Activated CD4-positive, alpha-beta T cell treated with anti-CD3 and anti-CD28 coated beads, Interleukin-2, amount 50 U/mL, for 48 hours (primary cell): ENCODE measurements around the gene ALOX5.
"Not testable (repeated sequence)": the region's sequence is repeated elsewhere in the genome, so short reads cannot be mapped to it uniquely, and the experiment has no call there.

Experiments
- DNase-seq, 2 experiments: peaks; one replicate each; pipeline ENCODE4 v3.0.0-alpha.2; 2020

Gene ALOX5

DNA sequence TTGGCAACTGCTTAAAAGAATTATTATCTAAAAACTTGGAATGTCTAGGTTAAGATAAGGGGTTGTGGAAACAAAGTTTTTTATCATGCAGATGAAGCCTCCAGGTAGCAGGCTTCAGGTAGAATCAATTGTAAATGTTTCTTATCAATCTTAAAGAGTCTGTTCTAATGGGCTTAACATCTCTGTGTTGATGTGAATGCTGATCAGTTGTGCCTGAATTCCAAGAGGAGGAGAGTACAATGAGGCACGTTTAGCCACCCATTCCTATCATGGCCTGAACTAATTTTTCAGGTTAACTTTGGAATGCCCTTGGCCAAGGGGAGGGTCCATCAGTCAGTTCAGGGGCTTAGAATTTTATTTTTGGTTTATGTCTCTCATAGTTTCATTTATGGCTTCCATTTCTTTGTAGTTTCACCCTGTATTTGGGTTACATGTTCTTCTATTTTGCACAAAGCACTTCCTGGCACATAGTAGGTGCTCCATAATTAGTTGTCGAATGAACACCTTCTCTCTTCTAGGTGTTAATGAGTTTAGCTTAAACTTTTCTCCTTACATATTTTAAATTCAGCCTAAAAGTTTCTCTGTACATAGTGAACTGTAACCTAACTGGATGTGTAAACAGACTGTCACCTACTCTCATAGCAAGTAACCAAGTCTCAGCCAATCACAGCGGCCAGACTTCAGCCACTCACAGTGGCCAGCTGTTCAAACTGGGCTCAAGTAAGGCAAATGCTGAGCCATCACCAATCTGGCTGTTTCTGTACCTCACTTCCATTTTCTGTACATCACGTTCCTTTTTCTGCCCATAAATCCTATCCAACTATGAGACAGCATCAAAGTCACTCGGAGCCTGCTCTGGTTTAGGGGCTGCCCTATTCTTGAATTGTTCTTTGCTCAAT is 34.7 kb downstream of the ALOX5 start:
- no peak for DNase-seq

DNA sequence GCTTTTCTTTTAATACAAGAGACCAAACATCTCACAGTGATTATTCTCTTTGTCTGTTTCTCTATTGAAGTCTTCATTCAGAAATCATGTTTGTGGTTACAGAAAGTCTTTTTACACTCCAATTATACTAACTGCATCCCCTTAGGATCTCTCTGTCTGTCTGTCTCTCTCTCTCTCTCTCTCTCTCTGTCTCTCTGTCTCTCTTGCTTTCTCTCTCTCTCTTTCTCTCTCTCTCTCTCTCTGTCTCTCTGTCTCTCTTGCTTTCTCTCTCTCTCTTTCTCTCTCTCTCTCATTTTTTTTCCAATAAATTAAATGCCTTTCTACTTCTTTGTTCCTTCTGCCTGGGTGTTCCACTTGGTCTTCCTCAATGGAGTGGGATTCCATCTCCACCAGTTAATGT is 35.3 kb downstream of the ALOX5 start:
- DNase-seq, result not testable (repeated sequence)

DNA sequence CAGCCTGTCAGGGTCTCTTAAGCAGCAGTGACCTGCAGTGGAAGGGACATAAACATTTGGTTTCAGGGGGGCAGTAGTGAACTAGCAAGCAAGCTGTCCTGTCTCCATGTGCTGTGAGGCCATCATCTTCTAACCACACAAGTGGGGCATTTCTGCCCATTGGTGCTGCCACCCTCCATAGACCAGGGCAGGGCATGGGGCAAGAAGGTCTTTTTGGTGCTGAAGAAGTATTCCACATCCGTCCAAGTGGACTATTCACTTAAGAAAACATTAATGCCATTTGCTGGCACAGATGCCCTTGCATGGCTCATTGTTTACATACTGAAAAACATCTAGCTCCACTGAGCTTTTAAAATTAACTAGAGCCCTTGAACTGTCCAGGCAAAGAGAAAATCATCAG is 35.8 kb downstream of the ALOX5 start:
- no peak for DNase-seq

DNA sequence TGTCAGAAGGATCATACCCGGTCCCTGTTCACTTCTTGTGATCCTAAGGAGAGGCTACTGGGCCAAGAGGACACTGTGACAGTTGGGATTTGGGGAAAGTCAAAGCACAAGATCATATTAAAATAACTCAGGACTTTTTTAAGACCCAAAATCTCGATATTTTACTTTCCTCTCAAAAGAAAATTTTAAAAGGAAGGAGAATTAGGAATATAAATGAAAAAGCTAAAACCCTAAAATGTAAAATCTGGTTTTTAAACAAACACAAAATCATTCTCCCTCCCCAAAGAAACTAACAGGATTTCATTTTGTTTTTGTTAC is 36.4 kb downstream of the ALOX5 start:
- no peak for DNase-seq

DNA sequence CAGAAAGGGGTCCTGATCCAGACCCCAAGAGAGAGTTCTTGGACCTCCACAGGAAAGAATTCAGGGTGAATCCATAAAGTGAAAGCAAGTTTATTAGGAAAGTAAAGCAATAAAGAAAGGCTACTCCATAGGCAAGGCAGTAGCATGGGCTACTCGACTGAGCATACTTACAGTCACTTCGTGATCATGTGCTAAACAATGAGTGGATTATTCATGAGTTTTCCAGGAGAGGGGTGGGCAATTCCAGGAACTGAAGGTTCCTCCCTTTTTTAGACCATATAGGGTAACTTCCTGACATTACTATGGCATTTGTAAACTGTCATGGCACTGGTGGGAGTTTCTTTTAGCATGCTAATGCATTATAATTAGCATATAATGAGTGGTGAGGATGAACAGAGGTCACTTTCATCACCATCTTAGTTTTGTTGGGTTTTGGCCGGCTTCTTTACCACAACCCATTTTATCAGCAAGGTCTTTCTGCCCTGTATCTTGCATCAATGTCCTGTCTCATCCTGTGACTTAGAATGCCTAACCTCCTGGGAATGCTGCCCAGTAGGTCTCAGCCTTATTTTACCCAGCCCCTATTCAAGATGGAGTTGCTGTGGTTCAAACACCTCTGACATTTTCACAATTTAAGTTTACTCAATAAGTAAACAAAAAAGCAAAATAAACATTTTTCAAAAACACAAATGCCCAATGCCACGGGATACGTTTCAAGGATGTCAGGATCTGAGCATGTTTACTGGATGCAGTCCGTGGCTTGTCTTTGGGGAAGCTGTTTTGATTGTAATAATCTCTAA is 37.0 kb downstream of the ALOX5 start:
- no peak for DNase-seq

DNA sequence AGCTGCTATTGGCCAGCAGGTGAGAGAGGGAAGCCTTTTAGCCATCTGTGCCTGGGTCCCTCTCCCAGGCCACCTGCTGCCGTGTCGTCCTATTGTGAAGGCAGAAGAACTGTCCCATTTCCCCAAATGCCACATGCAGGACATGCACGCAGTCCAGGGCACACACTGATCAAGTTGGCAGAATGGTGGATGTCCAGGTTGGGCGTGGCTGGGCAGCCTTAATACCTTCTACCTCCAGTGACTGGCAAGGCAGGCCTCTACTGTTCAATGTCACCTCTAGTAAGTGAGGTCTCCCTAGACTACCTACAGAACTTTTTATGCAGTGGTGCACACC is 37.6 kb downstream of the ALOX5 start:
- no peak for DNase-seq

DNA sequence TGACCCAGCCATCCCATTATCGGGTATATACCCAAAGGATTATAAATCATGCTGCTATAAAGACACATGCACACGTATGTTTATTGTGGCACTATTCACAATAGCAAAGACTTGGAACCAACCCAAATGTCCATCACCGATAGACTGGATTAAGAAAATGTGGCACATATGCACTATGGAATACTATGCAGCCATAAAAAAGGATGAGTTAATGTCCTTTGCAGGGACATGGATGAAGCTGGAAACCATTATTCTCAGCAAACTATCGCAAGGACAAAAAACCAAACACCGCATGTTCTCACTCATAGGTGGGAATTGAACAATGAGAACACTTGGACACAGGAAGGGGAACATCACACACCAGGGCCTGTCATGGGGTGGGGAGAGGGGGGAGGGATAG is 41.0 kb downstream of the ALOX5 start:
- not testable (repeated sequence) for DNase-seq

DNA sequence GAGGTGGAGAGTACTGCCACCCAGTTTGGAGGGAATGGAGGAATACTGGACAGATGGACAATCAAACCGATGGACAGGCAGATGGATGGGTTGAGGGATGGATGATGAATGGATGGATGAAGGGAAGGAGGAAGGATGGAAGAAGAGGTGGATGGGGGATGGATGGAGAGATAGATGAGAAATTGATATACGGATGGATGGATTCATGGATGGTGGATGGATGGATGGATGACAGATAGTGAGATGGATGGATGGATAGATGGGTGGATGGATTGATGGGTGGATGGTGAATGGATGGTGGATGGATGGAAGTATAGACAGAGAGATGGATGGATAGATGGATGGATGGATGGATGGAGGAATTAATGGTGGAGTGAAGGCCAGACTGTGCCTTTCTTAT is 42.6 kb downstream of the ALOX5 start:
- DNase-seq, result no peak

DNA sequence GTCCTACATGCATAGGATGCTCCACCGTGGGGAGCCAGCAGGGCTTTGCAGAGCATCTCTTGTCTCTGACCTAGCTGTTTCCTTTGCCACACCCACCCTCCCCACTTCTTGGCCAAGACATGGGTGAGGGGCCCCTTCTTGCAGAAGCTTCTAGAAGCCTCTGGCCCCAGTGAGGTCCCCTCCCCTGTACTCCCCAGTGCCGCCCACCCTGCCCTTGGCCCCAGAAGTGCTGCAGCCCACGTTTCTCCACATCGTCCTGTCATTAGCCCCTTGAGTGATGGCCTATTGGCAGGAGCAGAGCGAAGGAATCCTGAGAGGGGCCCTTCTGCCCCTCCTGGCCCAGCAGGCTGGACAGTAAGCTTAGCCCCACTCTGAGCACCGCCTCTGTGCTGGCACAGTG is 43.7 kb downstream of the ALOX5 start:
- no peak for DNase-seq

DNA sequence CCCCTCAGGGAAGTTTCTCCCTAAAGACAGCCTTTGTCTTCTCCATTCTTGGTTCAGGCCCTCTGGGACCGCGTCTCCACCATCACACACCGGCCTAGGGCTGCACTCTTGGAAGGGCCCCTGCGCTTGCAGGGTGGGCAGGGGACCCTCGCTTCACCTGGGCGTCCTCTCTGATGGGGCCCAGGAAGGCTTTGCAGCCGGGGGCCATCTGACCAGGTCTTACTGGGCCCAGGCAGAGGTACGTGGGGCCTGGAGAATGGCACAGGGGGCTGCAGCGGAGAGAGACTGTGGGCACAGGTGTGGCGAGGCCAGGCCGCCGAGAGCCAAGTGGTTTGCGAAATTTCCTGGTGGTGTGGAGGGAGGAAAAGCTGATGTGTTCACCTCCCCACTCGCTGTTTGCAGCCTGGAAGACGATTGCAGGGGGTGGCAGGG is 44.4 kb downstream of the ALOX5 start:
- no peak for DNase-seq

DNA sequence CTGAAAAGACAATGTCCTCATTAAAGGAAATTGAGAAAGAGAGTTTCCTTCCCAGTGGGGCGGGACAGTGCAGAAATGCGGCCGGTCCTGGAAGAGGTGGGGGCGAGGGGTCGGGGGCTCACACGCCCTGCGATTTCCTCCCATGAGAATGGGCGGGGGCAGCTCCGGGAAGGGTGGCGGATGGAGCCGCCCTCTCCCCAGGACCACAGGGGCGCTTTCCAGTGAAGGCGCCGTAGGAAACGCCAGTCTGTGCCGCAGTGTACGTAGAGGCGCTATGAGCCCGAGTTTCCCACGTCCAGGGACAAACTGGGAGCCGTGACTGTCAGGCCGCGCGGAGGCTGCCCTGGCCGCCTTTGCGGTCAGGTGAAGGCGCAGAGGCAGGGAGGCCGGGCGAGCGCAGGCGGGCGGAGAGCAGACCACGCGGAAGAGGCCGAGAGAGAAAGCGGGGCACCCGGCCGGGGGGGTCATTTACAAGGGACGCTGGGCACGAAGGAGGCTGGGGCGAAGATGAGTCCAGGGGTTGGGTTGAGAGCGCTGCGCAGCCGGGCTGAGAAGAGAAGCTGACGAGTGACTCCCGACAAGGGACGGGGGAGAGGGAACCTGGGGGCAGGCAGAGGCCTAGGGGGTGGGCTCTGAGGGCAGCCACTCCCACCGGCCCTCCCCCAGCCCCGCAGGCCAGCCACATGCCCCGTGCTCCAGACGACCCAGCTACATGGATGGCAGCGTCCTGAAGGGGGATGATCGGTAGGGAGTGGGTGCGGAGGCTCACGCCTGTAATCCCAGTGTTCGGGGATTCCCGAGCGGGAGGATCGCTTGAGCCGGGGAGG is 45.0 kb downstream of the ALOX5 start:
- peak; percentile 51 to 58 for DNase-seq

DNA sequence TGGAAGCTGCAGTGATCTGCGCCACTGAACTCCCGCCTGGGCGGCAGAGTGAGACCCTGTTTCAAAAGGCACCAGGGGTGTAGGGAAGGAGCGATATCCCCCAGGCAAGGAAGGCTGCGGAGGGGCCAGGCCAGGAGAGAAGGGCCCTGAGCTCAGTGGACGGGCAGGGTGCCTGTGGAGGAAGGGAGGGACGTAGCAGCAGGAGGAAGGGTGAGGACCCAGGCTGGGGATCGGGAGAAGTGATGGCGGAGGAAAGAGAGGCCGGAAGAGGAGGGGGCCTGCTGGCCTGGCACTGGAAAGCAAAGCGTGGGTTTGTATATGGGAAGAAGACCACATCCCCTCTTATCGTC is 45.6 kb downstream of the ALOX5 start:
- no peak for DNase-seq

DNA sequence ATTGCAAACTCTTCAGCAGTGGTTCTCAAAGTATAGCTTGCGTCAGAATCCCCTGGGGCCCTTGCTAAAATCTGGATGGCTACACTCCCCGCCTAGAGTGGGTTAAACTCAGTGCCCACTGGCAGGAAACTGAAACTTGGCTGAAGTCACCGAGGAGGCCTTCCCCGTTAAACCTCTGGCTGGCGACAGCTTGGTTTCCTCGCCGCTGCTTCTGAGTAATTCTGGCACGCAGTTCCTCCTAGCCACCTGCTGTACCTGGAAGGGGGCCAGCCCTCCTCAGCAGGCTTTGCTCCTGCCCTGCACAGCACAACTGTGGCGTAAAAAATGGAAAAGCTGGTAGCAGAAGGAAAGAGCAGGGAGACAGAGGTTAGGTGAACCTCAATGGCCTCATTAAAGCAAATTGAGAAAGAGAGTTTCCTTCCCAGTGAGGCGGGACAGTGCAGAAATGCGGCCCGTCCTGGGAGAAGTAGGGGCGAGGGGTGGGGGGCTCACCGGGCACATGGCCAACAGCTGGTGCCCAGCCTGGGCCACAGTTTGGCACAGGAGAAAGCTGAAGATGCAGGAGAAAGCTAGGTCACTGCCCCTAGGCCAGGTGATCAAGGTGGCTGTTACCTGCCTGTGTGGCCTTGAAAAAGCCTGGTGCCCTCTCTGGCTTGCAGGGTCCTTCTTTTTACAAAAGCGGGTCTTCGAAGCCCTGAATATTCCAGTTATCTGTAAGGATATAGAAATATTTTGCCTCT is 46.6 kb downstream of the ALOX5 start:
- DNase-seq, result peak; percentile 48 to 64

DNA sequence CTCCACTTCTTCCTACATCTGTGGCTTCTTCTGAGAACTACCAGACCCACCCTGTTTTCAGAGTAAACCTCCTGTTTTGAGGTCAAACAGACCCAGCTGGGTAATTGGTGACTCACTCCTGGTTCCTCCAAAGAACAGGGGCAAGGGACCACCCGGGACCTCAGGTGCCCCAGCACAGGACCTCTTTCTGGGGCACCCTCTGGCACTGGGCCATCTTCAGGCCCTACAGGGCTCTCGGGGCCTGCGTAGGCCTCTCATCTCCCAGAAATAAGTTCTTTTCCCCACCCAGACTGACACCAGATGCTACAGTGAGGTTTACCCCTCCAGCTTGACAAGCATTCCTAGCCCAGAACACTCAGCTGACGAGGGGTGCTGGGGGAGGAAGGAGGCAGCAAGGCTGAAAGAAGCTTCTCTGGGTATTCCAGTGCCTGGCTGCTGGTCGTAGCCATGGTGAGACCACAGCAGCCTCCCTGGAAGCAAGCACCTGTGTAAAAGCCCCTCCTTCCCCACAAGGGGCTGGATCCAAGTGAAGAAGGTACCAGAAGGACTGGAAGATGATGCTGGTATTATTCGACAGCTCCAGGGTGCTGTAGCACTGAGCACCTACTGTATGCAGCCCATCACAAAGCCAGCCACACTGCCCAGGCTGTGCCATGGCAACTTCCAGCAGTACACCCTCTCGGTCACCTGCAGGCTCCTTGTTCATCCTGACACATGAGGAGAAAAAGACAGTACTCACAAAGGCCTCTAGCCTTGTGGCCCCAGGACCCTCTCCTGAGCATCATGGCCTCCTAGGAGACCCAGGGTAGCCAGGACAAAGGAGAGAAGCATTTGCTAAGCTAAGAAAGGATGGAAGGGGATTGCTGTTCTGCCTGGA is 47.4 kb downstream of the ALOX5 start:
- peak; percentile 7 to 20 for DNase-seq

DNA sequence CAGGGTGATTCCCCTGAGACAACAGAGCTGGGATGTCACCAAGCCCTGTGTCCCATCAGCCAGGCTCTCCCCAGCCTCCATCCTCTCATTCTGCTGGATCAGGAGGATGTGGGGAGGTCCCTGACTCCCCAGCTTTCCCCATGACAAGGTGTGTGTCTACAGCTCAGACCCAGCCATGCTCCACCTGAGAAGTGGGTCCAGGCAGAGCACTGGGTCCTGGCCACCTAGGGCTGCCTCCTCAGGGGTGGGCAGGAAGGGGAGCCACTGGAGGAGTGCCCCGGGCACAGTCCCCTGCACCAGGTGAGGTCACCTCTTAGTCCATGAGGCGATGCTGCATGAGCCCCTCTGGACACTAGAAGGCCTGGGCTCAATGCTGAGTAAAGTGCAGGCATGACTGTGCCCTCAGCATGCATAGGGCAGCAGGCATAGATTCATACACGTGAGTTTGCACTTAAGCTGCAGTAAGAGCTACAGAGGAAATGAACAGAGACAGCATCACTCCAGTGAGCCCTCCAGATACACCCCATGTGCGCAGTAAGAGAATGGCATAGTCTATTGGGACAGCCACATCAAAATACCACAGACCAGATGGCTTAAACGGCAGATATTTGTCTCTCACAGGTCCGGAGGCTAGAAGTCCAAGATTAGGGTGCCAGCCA is 48.3 kb downstream of the ALOX5 start:
- no peak for DNase-seq

DNA sequence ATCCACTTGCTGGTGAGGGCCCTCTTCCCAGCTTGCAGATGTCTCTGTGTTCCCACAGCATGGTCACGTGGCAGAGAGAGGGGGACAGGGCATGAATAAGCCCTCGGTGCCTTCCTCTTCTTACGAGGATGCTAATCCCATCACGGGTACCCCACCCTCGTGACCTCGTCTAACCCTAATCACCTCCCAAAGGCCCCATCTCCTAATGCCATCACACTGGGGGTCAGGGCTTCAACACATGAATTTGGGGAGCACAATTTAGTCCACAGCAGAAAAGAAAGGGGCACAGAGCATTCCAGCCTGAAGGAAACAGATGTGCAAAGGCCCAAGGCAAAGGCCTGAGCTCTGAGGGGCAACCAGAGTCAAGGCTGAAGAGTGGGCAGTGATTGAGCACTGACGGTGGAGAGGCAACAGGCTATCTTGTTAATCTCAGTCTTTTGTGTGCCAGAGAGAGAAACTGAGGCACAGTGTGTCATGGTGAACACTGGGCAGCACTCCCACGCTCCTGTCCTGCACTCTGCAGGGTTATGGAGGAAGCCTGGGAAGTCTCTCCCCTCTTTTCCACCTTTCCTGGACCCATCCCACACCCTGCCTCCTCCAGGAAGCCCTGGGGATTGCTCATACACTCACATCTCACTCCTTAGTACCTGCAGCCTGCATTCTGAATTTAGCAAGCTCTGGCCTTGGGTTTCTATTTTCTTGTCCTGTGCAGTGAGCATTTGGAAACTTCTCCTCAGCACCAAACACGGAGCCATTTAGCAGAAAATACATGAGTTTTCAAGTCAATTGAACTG is 49.0 kb downstream of the ALOX5 start:
- no peak for DNase-seq

DNA sequence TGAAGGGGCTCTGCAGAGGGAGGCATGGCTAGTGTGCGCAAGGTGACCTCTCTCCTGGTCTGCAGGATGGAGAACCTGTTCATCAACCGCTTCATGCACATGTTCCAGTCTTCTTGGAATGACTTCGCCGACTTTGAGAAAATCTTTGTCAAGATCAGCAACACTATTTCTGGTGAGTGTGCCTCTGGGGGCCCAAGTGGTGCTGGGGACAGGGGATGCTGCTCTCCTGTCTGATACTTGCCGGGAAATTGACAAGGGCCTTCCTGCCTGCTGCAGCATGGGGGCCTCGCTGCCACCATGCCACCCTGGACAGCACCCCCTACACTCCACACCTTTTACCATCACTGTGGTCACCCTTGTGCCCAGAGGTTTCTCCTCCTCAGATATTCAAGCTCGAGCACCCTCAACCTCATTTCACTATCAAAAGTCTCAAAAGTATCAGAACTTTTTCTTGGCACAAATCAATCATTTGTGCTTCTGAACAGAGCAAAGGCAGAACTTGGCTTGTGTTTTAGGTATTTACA is 50.0 kb downstream of the ALOX5 start:
- DNase-seq, result no peak

DNA sequence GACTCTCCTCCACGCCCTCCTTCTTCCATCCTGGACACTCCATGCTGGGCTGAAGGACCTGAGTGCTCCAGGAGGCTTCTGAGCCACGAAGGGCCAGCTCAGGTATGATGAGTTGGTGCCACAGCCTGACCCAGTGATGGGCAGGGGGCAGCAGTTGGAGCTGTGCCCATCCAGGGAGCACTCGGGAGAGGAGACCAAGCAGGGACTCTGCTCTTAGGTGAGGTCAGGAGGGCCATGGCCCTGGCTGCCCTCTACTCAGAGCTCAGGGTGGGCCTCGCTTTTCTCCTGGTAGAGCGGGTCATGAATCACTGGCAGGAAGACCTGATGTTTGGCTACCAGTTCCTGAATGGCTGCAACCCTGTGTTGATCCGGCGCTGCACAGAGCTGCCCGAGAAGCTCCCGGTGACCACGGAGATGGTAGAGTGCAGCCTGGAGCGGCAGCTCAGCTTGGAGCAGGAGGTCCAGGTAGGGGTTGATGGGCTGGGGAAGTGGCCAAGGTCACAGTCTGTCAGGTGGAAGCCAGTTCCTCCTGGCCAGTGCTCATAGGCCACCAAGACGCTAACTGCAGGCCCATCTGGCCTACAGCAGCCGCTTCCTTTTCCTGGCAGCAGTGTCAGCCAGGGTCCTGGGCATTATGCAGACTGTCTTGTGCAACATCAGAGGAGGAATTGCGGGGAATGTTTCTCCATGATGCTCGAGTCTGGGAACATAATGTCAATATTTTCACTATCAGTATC is 50.8 kb downstream of the ALOX5 start:
- no peak for DNase-seq
